ENCODE data around the gene C13orf46. TPM values are rescaled to one million over a fixed set of nuclear protein-coding genes. Genes with fewer than 3 reads are reported as not detected.

The C13orf46 gene
- total and polyA plus RNA-seq, 2 donors (not counting 1 experiment from before 2014, with no cell fraction given), result 1.4 to 4.8 TPM

DNA sequence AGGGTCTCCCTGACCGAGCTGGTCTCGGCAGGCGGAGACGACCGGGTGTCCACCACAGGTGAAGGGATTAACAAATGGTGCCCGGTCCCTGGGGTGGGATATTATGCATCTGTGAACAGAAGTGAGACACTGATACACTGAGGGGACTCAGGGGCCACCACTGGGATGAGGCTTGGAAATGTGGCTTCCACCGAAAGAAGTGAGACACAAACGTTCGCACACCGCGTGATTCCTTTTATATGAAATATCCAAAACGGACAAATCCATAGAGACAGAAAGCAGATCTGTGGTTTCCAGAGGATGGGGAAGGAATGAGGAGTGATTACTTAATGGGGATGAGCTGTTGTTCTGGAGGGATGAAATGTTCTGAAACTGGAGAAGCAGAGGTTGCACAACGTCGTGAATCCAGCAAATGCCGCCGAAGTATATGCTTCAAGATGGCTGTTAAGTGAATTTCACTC, 47.5 kb downstream of the C13orf46 start:
- H3K4me3 ChIP-seq (ENCODE audit: control extremely low read depth in 1 of 5, extremely low read depth in 1 of 5, insufficient read depth in 1 of 5, low read depth in 2 of 5, low read length in 4 of 5), result no peak overlapping the region
- no peaks in the 10 kb centered on the region for H3K36me3 ChIP-seq (replicated peaks in 1 of 2; ENCODE audit: control extremely low read depth in 1 of 2, control insufficient read depth in 1 of 2, extremely low read depth in 1 of 2, insufficient read depth in 2 of 2, low read length in 1 of 2)
- H2AFZ ChIP-seq (ENCODE audit: insufficient read depth, low read depth, low read length, poor library complexity, severe bottlenecking), result no peak overlapping the region
- 97% methylated on average over 16 of the region's 16 CpGs for WGBS (ENCODE audit: insufficient coverage)
- H3K27me3 Mint-ChIP-seq, result peaks cover 28% of the 10 kb centered on the region
- H3K9me3 Mint-ChIP-seq (ENCODE audit: insufficient read depth), result peaks cover 3% of the 10 kb centered on the region
- H3K27ac Mint-ChIP-seq, result no peak overlapping the region
- no peak for DNase-seq
- H4K20me1 ChIP-seq (ENCODE audit: control insufficient read depth, insufficient read depth, low read length, poor library complexity, severe bottlenecking), result no peaks in the 10 kb centered on the region
- no peak overlapping the region for H3K4me2 ChIP-seq (replicated peaks; ENCODE audit: low read depth, low read length, poor library complexity, severe bottlenecking)
- H3K4me1 ChIP-seq (ENCODE audit: control insufficient read depth in 2 of 2, insufficient read depth in 2 of 2, low read length in 2 of 2), result no peaks in the 10 kb centered on the region
- H3K9ac ChIP-seq (ENCODE audit: low read length), result no peak overlapping the region
- ChIA-PET CTCF (no interaction called here), POLR2A (no interaction called here)
- H3K4me1 Mint-ChIP-seq, result no peaks in the 10 kb centered on the region
- H3K27ac ChIP-seq (ENCODE audit: low read length in 2 of 2), result no peak overlapping the region
- H3K9me3 ChIP-seq (ENCODE audit: control extremely low read depth in 1 of 3, control insufficient read depth in 2 of 3, insufficient read depth in 1 of 3, low read length in 2 of 3), result peaks cover 0 to 11% (median 4%) of the 10 kb centered on the region in 3 donors
- peaks cover 0 to 3% (median 0%) of the 10 kb centered on the region in 4 experiments for H3K27me3 ChIP-seq (replicated peaks in 1 of 4; ENCODE audit: control extremely low read depth in 1 of 4, control insufficient read depth in 3 of 4, insufficient read depth in 4 of 4, low read length in 3 of 4)
- ATAC-seq (ENCODE audit: low read depth), result no peak
- H3K4me3 Mint-ChIP-seq, result no peak overlapping the region
- TF ChIP-seq EZH2 (IDR thresholded peaks at IDR 0.05; ENCODE audit: borderline replicate concordance, insufficient read depth, low read depth, low read length, poor library complexity, severe bottlenecking), result no peak
- intact Hi-C loops (cut with micrococcal nuclease), result no loop called here
- H3K79me2 ChIP-seq (ENCODE audit: control insufficient read depth, insufficient read depth, low read length), result no peaks in the 10 kb centered on the region

DNA sequence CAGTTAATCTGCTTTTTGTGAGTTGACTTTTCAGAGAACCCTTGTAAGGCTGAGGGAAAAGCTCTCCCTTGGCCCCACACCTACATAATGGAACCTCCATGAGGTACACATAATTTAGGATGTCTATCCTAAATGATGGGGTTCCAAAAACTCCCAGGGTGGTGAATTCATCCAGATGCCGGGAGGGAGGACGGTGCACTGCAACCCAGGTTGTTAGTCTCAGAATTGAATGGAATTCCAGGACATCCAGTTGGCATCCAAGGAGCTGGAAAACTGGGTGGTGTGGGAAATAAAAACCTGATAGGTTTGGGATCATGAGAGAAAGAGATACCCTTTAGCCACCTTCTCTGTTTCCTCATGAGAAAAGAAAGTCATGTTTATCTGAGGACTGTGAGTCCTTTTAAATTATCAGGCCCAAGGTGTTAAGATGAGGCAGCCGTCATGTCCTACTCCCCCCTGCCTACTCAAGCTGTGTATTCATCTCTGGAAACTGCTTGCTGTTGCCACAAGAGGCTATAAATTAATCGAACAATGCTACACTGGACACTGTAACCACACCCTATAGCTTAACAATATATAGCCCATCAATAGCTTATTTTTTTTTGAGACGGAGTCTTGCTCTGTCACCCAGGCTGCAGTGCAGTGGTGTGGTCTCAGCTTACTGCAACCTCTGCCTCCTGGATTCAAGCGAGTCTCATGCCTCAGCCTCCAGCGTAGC, 49.5 kb downstream of the C13orf46 start:
- no peaks in the 10 kb centered on the region for H3K27me3 ChIP-seq (replicated peaks in 1 of 4; ENCODE audit: control extremely low read depth in 1 of 4, control insufficient read depth in 3 of 4, insufficient read depth in 4 of 4, low read length in 3 of 4)
- H3K27ac ChIP-seq (ENCODE audit: low read length in 2 of 2), result no peak overlapping the region
- whole genome bisulfite sequencing (ENCODE audit: insufficient coverage), result 94% methylated on average over 5 of the region's 7 CpGs
- Mint-ChIP-seq H3K9me3 (ENCODE audit: insufficient read depth) (peaks cover 3% of the 10 kb centered on the region), H3K27me3 (peaks cover 26% of the 10 kb centered on the region), H3K4me3 (no peak overlapping the region), H3K4me1 (no peaks in the 10 kb centered on the region), H3K27ac (no peak overlapping the region)
- no peak for TF ChIP-seq EZH2 (IDR thresholded peaks at IDR 0.05; ENCODE audit: borderline replicate concordance, insufficient read depth, low read depth, low read length, poor library complexity, severe bottlenecking)
- TF ChIP-seq, protein P1, sequence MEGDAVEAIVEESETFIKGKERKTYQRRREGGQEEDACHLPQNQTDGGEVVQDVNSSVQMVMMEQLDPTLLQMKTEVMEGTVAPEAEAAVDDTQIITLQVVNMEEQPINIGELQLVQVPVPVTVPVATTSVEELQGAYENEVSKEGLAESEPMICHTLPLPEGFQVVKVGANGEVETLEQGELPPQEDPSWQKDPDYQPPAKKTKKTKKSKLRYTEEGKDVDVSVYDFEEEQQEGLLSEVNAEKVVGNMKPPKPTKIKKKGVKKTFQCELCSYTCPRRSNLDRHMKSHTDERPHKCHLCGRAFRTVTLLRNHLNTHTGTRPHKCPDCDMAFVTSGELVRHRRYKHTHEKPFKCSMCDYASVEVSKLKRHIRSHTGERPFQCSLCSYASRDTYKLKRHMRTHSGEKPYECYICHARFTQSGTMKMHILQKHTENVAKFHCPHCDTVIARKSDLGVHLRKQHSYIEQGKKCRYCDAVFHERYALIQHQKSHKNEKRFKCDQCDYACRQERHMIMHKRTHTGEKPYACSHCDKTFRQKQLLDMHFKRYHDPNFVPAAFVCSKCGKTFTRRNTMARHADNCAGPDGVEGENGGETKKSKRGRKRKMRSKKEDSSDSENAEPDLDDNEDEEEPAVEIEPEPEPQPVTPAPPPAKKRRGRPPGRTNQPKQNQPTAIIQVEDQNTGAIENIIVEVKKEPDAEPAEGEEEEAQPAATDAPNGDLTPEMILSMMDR (IDR thresholded peaks at IDR 0.05), result no peak
- no peak overlapping the region for H2AFZ ChIP-seq (ENCODE audit: insufficient read depth, low read depth, low read length, poor library complexity, severe bottlenecking)
- no peaks in the 10 kb centered on the region for H3K79me2 ChIP-seq (ENCODE audit: control insufficient read depth, insufficient read depth, low read length)
- no peak overlapping the region for H3K4me3 ChIP-seq (ENCODE audit: control extremely low read depth in 1 of 5, extremely low read depth in 1 of 5, insufficient read depth in 1 of 5, low read depth in 2 of 5, low read length in 4 of 5)
- ATAC-seq (ENCODE audit: low read depth), result no peak
- H3K36me3 ChIP-seq (replicated peaks in 1 of 2; ENCODE audit: control extremely low read depth in 1 of 2, control insufficient read depth in 1 of 2, extremely low read depth in 1 of 2, insufficient read depth in 2 of 2, low read length in 1 of 2), result no peaks in the 10 kb centered on the region
- no peak overlapping the region for H3K9ac ChIP-seq (ENCODE audit: low read length)
- H3K4me2 ChIP-seq (replicated peaks; ENCODE audit: low read depth, low read length, poor library complexity, severe bottlenecking), result no peak overlapping the region
- H3K4me1 ChIP-seq (ENCODE audit: control insufficient read depth in 2 of 2, insufficient read depth in 2 of 2, low read length in 2 of 2), result no peaks in the 10 kb centered on the region
- H4K20me1 ChIP-seq (ENCODE audit: control insufficient read depth, insufficient read depth, low read length, poor library complexity, severe bottlenecking), result no peaks in the 10 kb centered on the region
- ChIA-PET CTCF (interaction anchor here (0.6 to 1.1 kb wide), 2 partner anchors 302 to 412 kb away, joined by 3 to 7 read pairs; no protein-coding TSS in a partner anchor), POLR2A (no interaction called here)
- DNase-seq, result no peak
- intact Hi-C loops (cut with micrococcal nuclease), result no loop called here
- peaks cover 0 to 19% (median 4%) of the 10 kb centered on the region in 3 donors for H3K9me3 ChIP-seq (ENCODE audit: control extremely low read depth in 1 of 3, control insufficient read depth in 2 of 3, insufficient read depth in 1 of 3, low read length in 2 of 3)

All from B cell (primary cell).